Gastrocnemius medialis (tissue), 4 donors: ENCODE results near the gene KRTAP4-12. TPM values are rescaled to one million over a fixed set of nuclear protein-coding genes. Genes with fewer than 3 reads are reported as not detected.

ENCODE experiments used
- ATAC-seq, 2 donors: fragments of 150-250 bp; one replicate each; pipeline ENCODE4 v1.9.1; 2016
- DNase-seq, 2 donors: peaks; one replicate each; pipeline ENCODE4 v3.0.0-alpha.2; 2019
- H3K27ac ChIP-seq, 4 donors: fragments of 200-600 bp; sonication (generic); 1 replicate in 1 of 4; 2 replicates in 3 of 4; pipeline ENCODE4 v1.5.1; 2016 to 2018; ENCODE audit warnings: mild to moderate bottlenecking in 2 of 4, moderate library complexity in 1 of 4
- H3K27me3 ChIP-seq, 3 donors: fragments of 200-600 bp; sonication (generic) in 2 of 3; 1 replicate in 1 of 3; 2 replicates in 2 of 3; pipeline versions ENCODE4 v1.5.1 to v1.6.0; 2016 to 2019; ENCODE audit warnings: mild to moderate bottlenecking in 1 of 3, moderate library complexity in 1 of 3
- H3K36me3 ChIP-seq, 2 donors: fragments of 200-600 bp; sonication (generic) in 1 of 2; one replicate each; pipeline ENCODE4 v1.5.1; 2017 to 2018
- H3K4me1 ChIP-seq, 2 donors: fragments of 200-600 bp; sonication (generic) in 1 of 2; one replicate each; pipeline ENCODE4 v1.5.1; 2016 to 2017; ENCODE audit warnings: mild to moderate bottlenecking in 2 of 2
- H3K4me3 ChIP-seq, 4 donors: fragments of 200-600 bp; sonication (generic) in 3 of 4; 1 replicate in 1 of 4; 2 replicates in 3 of 4; pipeline ENCODE4 v1.5.1; 2016 to 2019; ENCODE audit warnings: mild to moderate bottlenecking in 2 of 4
- H3K9me3 ChIP-seq, 3 donors: fragments of 200-600 bp; sonication (generic) in 2 of 3; 1 replicate in 1 of 3; 2 replicates in 2 of 3; pipeline ENCODE4 v1.5.1; 2016 to 2019
- CTCF ChIP-seq, 5 experiments: fragments of 450-650 bp in 3 of 5; fragments of 200-600 bp in 2 of 5; sonication (generic) in 2 of 5; IDR thresholded peaks in 4 of 5; conservative IDR thresholded peaks in 1 of 5; 1 replicate in 4 of 5; 2 replicates in 1 of 5; pipeline ENCODE4 v1.5.1; 2016 to 2019; ENCODE audit warnings: antibody characterized with exemption in 5 of 5, mild to moderate bottlenecking in 3 of 5, moderate library complexity in 3 of 5
- POLR2A ChIP-seq, 2 donors: fragments of 450-650 bp; IDR thresholded peaks; one replicate each; pipeline ENCODE4 v1.6.1; 2017; ENCODE audit warnings: antibody characterized with exemption in 2 of 2, mild to moderate bottlenecking in 2 of 2, moderate library complexity in 2 of 2
- in situ Hi-C, 4 donors: fragments of 200-750 bp; cut with MboI; loops; one replicate each; pipeline versions ENCODE4 v1.15.0 to v1.8.0; 2017; ENCODE audit warnings: low sequenced_read_pairs in 4 of 4
- intact Hi-C: fragments of 100-400 bp; cut with DNase I; formaldehyde crosslinking; loops from one replicate; pipeline ENCODE4 v1.15.1; 2023; ENCODE audit warnings: low total_unique reads
- total RNA-seq, 4 donors: library from RNA; depleted of rRNA; stranded (reverse); fragments of >200 nt; gene quantifications; one replicate each; pipeline versions ENCODE4 v1.1.0 to v1.2.3, GENCODE V29; 2016

KRTAP4-12 gene
- total RNA-seq, 4 donors from 2014 or later, result not detected

GRCh38 chr17:41082626-41083025 is 41.4 kb downstream of the KRTAP4-12 start:
- no peak for DNase-seq
- no peak for ATAC-seq
- in situ Hi-C loops (loop anchor here in 1 of 4 donors (25.0 kb wide), 1 partner anchor 105 kb away; the partner anchor contains the start of genes KRTAP4-1, KRTAP4-2 and KRTAP9-1), intact Hi-C loops (no loop called here)
- no peaks in the 10 kb centered on the region for H3K9me3 ChIP-seq
- H3K4me1 ChIP-seq, result no peaks in the 10 kb centered on the region
- H3K36me3 ChIP-seq, result no peaks in the 10 kb centered on the region
- no peak overlapping the region for H3K4me3 ChIP-seq
- H3K27ac ChIP-seq, result no peak overlapping the region
- peaks cover 0 to 6% (median 0%) of the 10 kb centered on the region in 3 donors for H3K27me3 ChIP-seq
- TF ChIP-seq CTCF (IDR thresholded peaks at IDR 0.05 in 4 of 5, conservative IDR thresholded peaks at IDR 0.05 in 1 of 5) (no peak), POLR2A (IDR thresholded peaks at IDR 0.05) (no peak)

GRCh38 chr17:41076788-41077187 is 47.2 kb downstream of the KRTAP4-12 start:
- Histone ChIP-seq H3K36me3 (no peaks in the 10 kb centered on the region), H3K27me3 (peaks cover 0 to 6% (median 0%) of the 10 kb centered on the region in 3 donors), H3K4me3 (no peak overlapping the region), H3K9me3 (no peaks in the 10 kb centered on the region), H3K27ac (no peak overlapping the region), H3K4me1 (no peaks in the 10 kb centered on the region)
- in situ Hi-C loops, result loop anchor here in 1 of 4 donors (25.0 kb wide), 1 partner anchor 111 kb away; the partner anchor contains the start of genes KRTAP4-1, KRTAP4-2 and KRTAP9-1
- intact Hi-C loops, result no loop called here
- DNase-seq (no peak), ATAC-seq (no peak)
- TF ChIP-seq POLR2A (IDR thresholded peaks at IDR 0.05) (no peak), CTCF (IDR thresholded peaks at IDR 0.05 in 4 of 5, conservative IDR thresholded peaks at IDR 0.05 in 1 of 5) (no peak)

GRCh38 chr17:41073676-41074075 is 50.3 kb downstream of the KRTAP4-12 start:
- no peaks in the 10 kb centered on the region for H3K9me3 ChIP-seq
- no peak for TF ChIP-seq POLR2A (IDR thresholded peaks at IDR 0.05)
- TF ChIP-seq CTCF (IDR thresholded peaks at IDR 0.05 in 4 of 5, conservative IDR thresholded peaks at IDR 0.05 in 1 of 5), result no peak
- in situ Hi-C loops (loop anchor here in 1 of 4 donors (25.0 kb wide), 1 partner anchor 111 kb away; the partner anchor contains the start of gene KRT39), intact Hi-C loops (no loop called here)
- no peak for DNase-seq
- H3K27me3 ChIP-seq, result peaks cover 0 to 5% (median 0%) of the 10 kb centered on the region in 3 donors
- no peaks in the 10 kb centered on the region for H3K36me3 ChIP-seq
- no peaks in the 10 kb centered on the region for H3K4me1 ChIP-seq
- no peak overlapping the region for H3K27ac ChIP-seq
- no peak for ATAC-seq
- no peak overlapping the region for H3K4me3 ChIP-seq

Other genes with a start within 250 kb of the KRTAP4-12 start
- gene KRT20, start 238.9 kb downstream of the KRTAP4-12 start, total RNA-seq, result 1 to 10 TPM in 1 of 4 donors, not detected in 3; 2.7 TPM
- gene KRT23, start 186.5 kb downstream of the KRTAP4-12 start, total RNA-seq, result under 1 TPM in 1 of 4 donors, not detected in 3; 0.42 TPM
- gene KRT39, start 157.2 kb downstream of the KRTAP4-12 start, total RNA-seq, result not detected
- gene KRT40, start 139.9 kb downstream of the KRTAP4-12 start, total RNA-seq, result not detected
- not detected for gene KRTAP3-3, start 130.0 kb downstream of the KRTAP4-12 start, total RNA-seq
- gene KRTAP3-2, start 124.3 kb downstream of the KRTAP4-12 start, total RNA-seq, result not detected
- not detected for gene KRTAP3-1, start 115.1 kb downstream of the KRTAP4-12 start, total RNA-seq
- not detected for gene KRTAP1-5, start 97.0 kb downstream of the KRTAP4-12 start, total RNA-seq
- gene KRTAP1-4, start 94.0 kb downstream of the KRTAP4-12 start, total RNA-seq, result not detected
- gene KRTAP1-3, start 89.3 kb downstream of the KRTAP4-12 start, total RNA-seq, result not detected
- gene KRTAP1-1, start 82.7 kb downstream of the KRTAP4-12 start, total RNA-seq, result not detected
- gene KRTAP2-1, start 76.9 kb downstream of the KRTAP4-12 start, total RNA-seq, result not detected
- gene KRTAP2-2, start 69.0 kb downstream of the KRTAP4-12 start, total RNA-seq, result not detected
- not detected for gene KRTAP2-3, start 64.1 kb downstream of the KRTAP4-12 start, total RNA-seq
- gene KRTAP2-4, start 58.3 kb downstream of the KRTAP4-12 start, total RNA-seq, result not detected
- gene KRTAP4-7, start 40.0 kb downstream of the KRTAP4-12 start, total RNA-seq, result not detected
- gene KRTAP4-8, start 26.0 kb downstream of the KRTAP4-12 start, total RNA-seq, result not detected
- not detected for gene KRTAP4-16, start 22.0 kb downstream of the KRTAP4-12 start, total RNA-seq
- gene KRTAP4-9, start 18.8 kb downstream of the KRTAP4-12 start, total RNA-seq, result not detected
- not detected for gene KRTAP4-11, start 5.8 kb downstream of the KRTAP4-12 start, total RNA-seq
- not detected for gene KRTAP4-6, start 16.4 kb upstream of the KRTAP4-12 start, total RNA-seq
- not detected for gene KRTAP4-5, start 25.6 kb upstream of the KRTAP4-12 start, total RNA-seq
- not detected for gene KRTAP4-4, start 36.6 kb upstream of the KRTAP4-12 start, total RNA-seq
- not detected for gene KRTAP4-3, start 44.0 kb upstream of the KRTAP4-12 start, total RNA-seq
- gene KRTAP4-2, start 54.0 kb upstream of the KRTAP4-12 start, total RNA-seq, result not detected
- gene KRTAP4-1, start 60.7 kb upstream of the KRTAP4-12 start, total RNA-seq, result not detected
- not detected for gene KRTAP9-1, start 65.7 kb upstream of the KRTAP4-12 start, total RNA-seq
- gene KRTAP9-2, start 102.5 kb upstream of the KRTAP4-12 start, total RNA-seq, result not detected
- gene KRTAP9-3, start 108.3 kb upstream of the KRTAP4-12 start, total RNA-seq, result not detected
- not detected for gene KRTAP9-8, start 113.8 kb upstream of the KRTAP4-12 start, total RNA-seq
- gene KRTAP9-4, start 125.5 kb upstream of the KRTAP4-12 start, total RNA-seq, result not detected
- not detected for gene KRTAP9-9, start 131.2 kb upstream of the KRTAP4-12 start, total RNA-seq
- gene KRTAP9-6, start 141.2 kb upstream of the KRTAP4-12 start, total RNA-seq, result not detected
- not detected for gene KRTAP9-7, start 151.5 kb upstream of the KRTAP4-12 start, total RNA-seq
- gene KRTAP29-1, start 178.7 kb upstream of the KRTAP4-12 start, total RNA-seq, result not detected
- gene KRTAP16-1, start 185.1 kb upstream of the KRTAP4-12 start, total RNA-seq, result not detected
- not detected for gene KRTAP17-1, start 191.5 kb upstream of the KRTAP4-12 start, total RNA-seq
- not detected for gene KRT33A, start 226.6 kb upstream of the KRTAP4-12 start, total RNA-seq
- not detected for gene KRT33B, start 245.6 kb upstream of the KRTAP4-12 start, total RNA-seq